ENCODE results near the gene TMC8. TPM values are rescaled to one million over a fixed set of nuclear protein-coding genes. Genes with fewer than 3 reads are reported as not detected.
"Not testable (repeated sequence)": the region's sequence is repeated elsewhere in the genome, so short reads cannot be mapped to it uniquely, and the experiment has no call there.

Gene TMC8
- total RNA-seq, 1 experiment from 2014 or later = 0.17 TPM

- in situ Hi-C loops (cut with HindIII; ENCODE audit: low pct_unique_long_range_greater_than_20kb, low sequenced_read_pairs) = no loop called here
Measured at GRCh38 chr17:78131172-78132083, 857 bp downstream of the TMC8 start.

GRCh38 chr17:78132084-78132676 lies 1.6 kb downstream of the TMC8 start:
- in situ Hi-C loops (cut with HindIII; ENCODE audit: low pct_unique_long_range_greater_than_20kb, low sequenced_read_pairs) = no loop called here
- no peak for DNase-seq (ENCODE audit: low read depth)

More at GRCh38 chr17:78131172-78132083, 857 bp downstream of the TMC8 start:
- DNase-seq (ENCODE audit: low read depth) = no peak

GRCh38 chr17:78132767-78133178 lies 2.2 kb downstream of the TMC8 start:
- in situ Hi-C loops (cut with HindIII; ENCODE audit: low pct_unique_long_range_greater_than_20kb, low sequenced_read_pairs) = no loop called here
- no peak for DNase-seq (ENCODE audit: low read depth)

GRCh38 chr17:78133179-78133951 lies 2.8 kb downstream of the TMC8 start:
- in situ Hi-C loops (cut with HindIII; ENCODE audit: low pct_unique_long_range_greater_than_20kb, low sequenced_read_pairs) = no loop called here
- no peak for DNase-seq (ENCODE audit: low read depth)

GRCh38 chr17:78133971-78134898 lies 3.7 kb downstream of the TMC8 start:
- in situ Hi-C loops (cut with HindIII; ENCODE audit: low pct_unique_long_range_greater_than_20kb, low sequenced_read_pairs) = no loop called here
- DNase-seq (ENCODE audit: low read depth) = no peak

- in situ Hi-C loops (cut with HindIII; ENCODE audit: low pct_unique_long_range_greater_than_20kb, low sequenced_read_pairs) = no loop called here
- no peak for DNase-seq (ENCODE audit: low read depth)
Measured at GRCh38 chr17:78134899-78135385, 4.4 kb downstream of the TMC8 start.

- DNase-seq (ENCODE audit: low read depth) = no peak
- in situ Hi-C loops (cut with HindIII; ENCODE audit: low pct_unique_long_range_greater_than_20kb, low sequenced_read_pairs) = no loop called here
Measured at GRCh38 chr17:78135858-78136500, 5.4 kb downstream of the TMC8 start.

- in situ Hi-C loops (cut with HindIII; ENCODE audit: low pct_unique_long_range_greater_than_20kb, low sequenced_read_pairs) = no loop called here
- DNase-seq (ENCODE audit: low read depth) = no peak
Measured at GRCh38 chr17:78137392-78138203, 7.0 kb downstream of the TMC8 start.

- in situ Hi-C loops (cut with HindIII; ENCODE audit: low pct_unique_long_range_greater_than_20kb, low sequenced_read_pairs) = no loop called here
Measured at GRCh38 chr17:78138204-78139060, 7.9 kb downstream of the TMC8 start.

GRCh38 chr17:78139861-78140168 lies 9.2 kb downstream of the TMC8 start:
- DNase-seq (ENCODE audit: low read depth); in situ Hi-C loops (cut with HindIII; ENCODE audit: low pct_unique_long_range_greater_than_20kb, low sequenced_read_pairs): not testable (repeated sequence)

More at GRCh38 chr17:78138204-78139060, 7.9 kb downstream of the TMC8 start:
- no peak for DNase-seq (ENCODE audit: low read depth)

GRCh38 chr17:78140169-78141051 lies 9.8 kb downstream of the TMC8 start:
- in situ Hi-C loops (cut with HindIII; ENCODE audit: low pct_unique_long_range_greater_than_20kb, low sequenced_read_pairs) = no loop called here
- DNase-seq (ENCODE audit: low read depth) = peak; percentile 97

- in situ Hi-C loops (cut with HindIII; ENCODE audit: low pct_unique_long_range_greater_than_20kb, low sequenced_read_pairs) = no loop called here
- no peak for DNase-seq (ENCODE audit: low read depth)
Measured at GRCh38 chr17:78141437-78142118, 11.0 kb downstream of the TMC8 start.

- DNase-seq (ENCODE audit: low read depth) = peak; percentile 96
- in situ Hi-C loops (cut with HindIII; ENCODE audit: low pct_unique_long_range_greater_than_20kb, low sequenced_read_pairs) = no loop called here
Measured at GRCh38 chr17:78142119-78142861, 11.7 kb downstream of the TMC8 start.
